Activated naive CD4-positive, alpha-beta T cell treated with anti-CD3 and anti-CD28 coated beads, Interleukin-2, amount 50 U/mL, for 16 hours (primary cell): ENCODE data around the gene PSMG4.

Experiments used
- DNase-seq: peaks from one replicate; pipeline ENCODE4 v3.0.0-alpha.2; 2020

PSMG4 gene

GRCh38 chr6:3277851-3278416, 19.2 kb downstream of the PSMG4 start:
- DNase-seq: no peak

GRCh38 chr6:3278691-3279090, 19.9 kb downstream of the PSMG4 start:
- DNase-seq: no peak

GRCh38 chr6:3280091-3280490, 21.3 kb downstream of the PSMG4 start:
- no peak for DNase-seq

GRCh38 chr6:3280866-3281465, 22.2 kb downstream of the PSMG4 start:
- no peak for DNase-seq

GRCh38 chr6:3281631-3282475, 23.1 kb downstream of the PSMG4 start:
- DNase-seq: no peak

GRCh38 chr6:3282476-3283236, 23.9 kb downstream of the PSMG4 start:
- DNase-seq: no peak

- no peak for DNase-seq
Observed at GRCh38 chr6:3283241-3283640, 24.5 kb downstream of the PSMG4 start.

- DNase-seq: no peak
Observed at GRCh38 chr6:3283641-3284435, 25.1 kb downstream of the PSMG4 start.

GRCh38 chr6:3284436-3284876, 25.7 kb downstream of the PSMG4 start:
- no peak for DNase-seq

GRCh38 chr6:3285049-3285639, 26.4 kb downstream of the PSMG4 start:
- DNase-seq: no peak

GRCh38 chr6:3285732-3286131, 27.0 kb downstream of the PSMG4 start:
- DNase-seq: no peak

GRCh38 chr6:3286641-3287171, 28.0 kb downstream of the PSMG4 start:
- DNase-seq: no peak

- DNase-seq: no peak
Observed at GRCh38 chr6:3287308-3287707, 28.6 kb downstream of the PSMG4 start.

- DNase-seq: no peak
Observed at GRCh38 chr6:3287976-3288707, 29.4 kb downstream of the PSMG4 start.

- no peak for DNase-seq
Observed at GRCh38 chr6:3288711-3289663, 30.2 kb downstream of the PSMG4 start.

- DNase-seq: no peak
Observed at GRCh38 chr6:3289664-3290055, 30.9 kb downstream of the PSMG4 start.

- no peak for DNase-seq
Observed at GRCh38 chr6:3290149-3290930, 31.6 kb downstream of the PSMG4 start.

GRCh38 chr6:3290931-3291211, 32.1 kb downstream of the PSMG4 start:
- DNase-seq: no peak

- DNase-seq: no peak
Observed at GRCh38 chr6:3291346-3291745, 32.6 kb downstream of the PSMG4 start.
